KOPT-K1 (cell line): ENCODE results near the gene CEP131.
A peak's percentile ranks its signal among the peaks of the same experiment; 100 is the strongest.

Experiments used
- H3K27ac ChIP-seq: fragments of 200-600 bp; sonication (generic); 2 replicates; pipeline ENCODE4 v1.5.1; 2016; ENCODE audit warnings: antibody characterized with exemption, mild to moderate bottlenecking, low read depth, low read length; ENCODE audit not compliant: poor library complexity, severe bottlenecking
- H3K36me3 ChIP-seq: fragments of 200-600 bp; sonication (generic); 2 replicates; pipeline ENCODE4 v1.5.1; 2017; ENCODE audit warnings: antibody characterized with exemption, mild to moderate bottlenecking, low read length, moderate library complexity; ENCODE audit not compliant: insufficient read depth
- H3K9me3 ChIP-seq: fragments of 200-600 bp; sonication (generic); 2 replicates; pipeline ENCODE4 v1.5.1; 2017; ENCODE audit warnings: antibody characterized with exemption, low read length, mild to moderate bottlenecking; ENCODE audit not compliant: insufficient read depth, poor library complexity, severe bottlenecking

The CEP131 gene

DNA sequence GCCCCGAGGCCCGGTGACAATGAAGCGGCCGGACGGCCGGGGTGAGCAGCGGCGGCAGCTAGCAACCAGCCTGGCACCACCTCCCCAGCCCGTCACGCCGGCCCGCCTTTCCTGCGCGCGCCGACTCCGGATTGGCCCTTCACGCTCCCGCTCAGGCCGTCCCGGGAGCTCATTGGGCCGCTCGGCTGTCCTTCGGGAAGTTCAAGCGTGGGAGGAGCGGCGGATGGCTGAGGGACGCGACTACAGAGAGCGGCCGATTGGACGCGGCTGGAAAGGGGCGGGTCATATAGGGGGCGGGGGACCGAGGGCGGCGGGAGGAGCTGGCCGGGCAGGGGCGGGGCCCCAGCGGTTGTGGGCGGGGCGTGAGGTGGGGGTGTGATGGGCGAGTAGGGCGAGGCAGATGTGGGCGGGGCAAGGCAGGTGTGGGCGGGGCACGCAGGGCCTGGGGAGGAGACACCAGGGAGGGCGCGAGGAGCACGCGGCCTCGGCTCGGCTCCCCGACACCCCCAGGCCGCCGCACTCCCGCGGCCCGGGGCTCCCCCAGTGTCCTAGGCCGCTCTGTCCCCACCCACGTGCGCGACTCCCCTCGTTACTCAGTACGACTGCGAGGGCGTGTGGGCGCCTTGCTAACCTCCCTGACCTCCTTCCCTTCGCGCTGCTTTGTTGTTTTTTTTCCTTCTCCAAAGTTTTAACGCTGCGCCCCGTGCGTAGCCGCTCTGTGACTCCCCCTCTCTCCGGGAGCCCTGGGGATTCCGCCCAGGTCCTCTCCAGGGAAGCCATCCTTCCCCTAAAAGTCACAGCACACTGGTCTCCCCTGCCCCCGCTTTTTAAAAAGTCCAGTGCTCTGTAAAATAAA, at the start of gene CEP131:
Gene CEP131, minus strand, starts transcription at position 60 of the 856 bp plus-strand sequence. CDS start 2,909 bp downstream, outside the sequence.
- no peaks in the 10 kb centered on the region for H3K9me3 ChIP-seq
- H3K27ac ChIP-seq = peak within 1 kb of the TSS; percentile 47
- peaks cover 21% of the 10 kb centered on the region for H3K36me3 ChIP-seq

DNA sequence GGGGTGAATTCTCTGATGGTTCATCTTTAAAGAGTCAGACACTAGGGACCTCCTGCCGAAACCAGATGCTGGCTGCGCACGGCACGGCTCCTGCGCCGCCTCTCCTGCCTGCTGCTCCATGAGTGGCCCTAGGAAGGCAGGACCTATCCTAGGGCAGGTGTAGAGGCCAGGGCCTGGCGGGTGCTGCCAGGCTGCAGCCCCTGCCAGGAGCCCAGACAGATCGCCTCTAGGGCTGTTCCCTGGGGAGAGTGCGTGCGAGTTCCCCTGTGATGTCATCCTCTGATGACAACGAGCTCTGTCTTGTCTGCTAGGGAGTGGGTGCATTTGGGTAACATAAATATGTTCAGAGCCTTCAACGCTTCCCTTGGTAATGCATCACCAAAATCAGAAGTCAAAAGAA, 48.5 kb upstream of the CEP131 start:
- Histone ChIP-seq H3K27ac (no peak overlapping the region), H3K9me3 (no peaks in the 10 kb centered on the region), H3K36me3 (peaks cover 97% of the 10 kb centered on the region)

DNA sequence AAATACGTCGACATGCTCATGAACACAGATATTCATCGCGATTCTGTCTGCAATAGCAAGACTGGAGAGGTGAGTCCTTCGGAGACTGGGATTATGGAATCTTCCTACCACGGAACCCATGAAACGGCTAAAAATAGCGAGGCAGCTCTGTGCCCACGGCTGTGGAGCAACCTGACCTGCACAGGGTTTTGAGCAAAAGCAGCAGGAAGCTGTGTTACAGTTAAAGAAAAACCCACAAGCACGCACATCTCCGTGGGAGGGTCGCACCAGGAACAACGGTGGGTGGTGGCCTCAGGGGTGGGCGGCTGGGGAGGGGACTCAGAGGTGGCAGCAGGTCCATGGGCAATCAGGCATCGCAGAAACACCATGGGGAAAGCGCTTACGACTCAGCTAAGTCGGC, 47.5 kb upstream of the CEP131 start:
- no peaks in the 10 kb centered on the region for H3K9me3 ChIP-seq
- H3K27ac ChIP-seq = no peak overlapping the region
- peaks cover 97% of the 10 kb centered on the region for H3K36me3 ChIP-seq

DNA sequence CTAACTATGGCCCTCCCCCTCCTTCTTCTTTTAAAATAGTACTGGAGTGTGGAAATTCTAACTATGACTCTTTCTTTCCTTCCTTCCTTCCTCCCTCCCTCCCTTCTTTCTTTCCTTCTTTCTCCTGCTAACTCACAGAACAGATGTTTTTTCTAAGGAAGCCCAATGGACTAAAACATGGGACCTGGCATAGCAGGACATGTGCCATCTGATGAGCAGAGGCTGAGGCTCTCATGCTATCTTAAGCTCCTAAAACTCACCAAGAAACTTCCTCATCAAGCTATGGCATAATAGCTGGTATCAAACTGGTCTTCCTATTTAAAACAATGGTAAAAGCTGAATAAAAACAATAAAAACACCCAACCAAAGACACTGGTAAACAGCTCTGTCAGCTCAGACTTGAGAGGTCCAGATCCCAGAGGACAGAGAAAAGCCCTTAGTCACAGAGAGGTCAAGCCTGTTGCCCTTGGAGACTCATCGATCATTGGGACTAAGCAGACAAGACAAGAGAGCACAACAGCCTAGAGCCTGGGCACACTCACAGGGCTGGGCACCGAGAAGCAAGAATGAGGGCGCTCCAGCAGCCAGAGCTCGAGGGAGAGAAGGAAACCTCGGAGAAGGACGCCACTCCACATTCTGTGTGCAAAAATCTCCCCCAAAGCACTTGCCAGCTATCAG, 44.8 kb upstream of the CEP131 start:
- Histone ChIP-seq H3K36me3 (peaks cover 97% of the 10 kb centered on the region), H3K27ac (no peak overlapping the region), H3K9me3 (no peaks in the 10 kb centered on the region)

DNA sequence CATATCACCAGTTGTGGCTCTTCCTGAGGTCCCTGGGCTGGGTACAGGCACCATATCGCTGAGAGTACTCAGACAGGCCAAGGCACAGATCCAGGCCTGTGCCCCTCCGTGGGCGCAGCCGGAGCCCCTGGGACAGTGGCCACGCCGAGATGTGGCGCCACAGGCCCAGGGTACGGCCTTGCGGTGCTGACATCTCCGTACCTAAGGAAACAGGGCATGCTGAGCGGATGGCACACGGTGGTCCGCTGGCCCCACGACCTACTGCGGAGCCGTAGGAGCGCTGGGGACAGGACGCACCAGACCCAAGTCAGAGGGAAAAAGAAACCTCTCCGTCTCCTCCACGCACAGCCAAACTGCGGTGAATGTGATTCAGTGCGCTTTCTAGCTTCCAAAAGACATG, 42.8 kb upstream of the CEP131 start:
- no peaks in the 10 kb centered on the region for H3K9me3 ChIP-seq
- H3K36me3 ChIP-seq = peaks cover 98% of the 10 kb centered on the region
- H3K27ac ChIP-seq = no peak overlapping the region

DNA sequence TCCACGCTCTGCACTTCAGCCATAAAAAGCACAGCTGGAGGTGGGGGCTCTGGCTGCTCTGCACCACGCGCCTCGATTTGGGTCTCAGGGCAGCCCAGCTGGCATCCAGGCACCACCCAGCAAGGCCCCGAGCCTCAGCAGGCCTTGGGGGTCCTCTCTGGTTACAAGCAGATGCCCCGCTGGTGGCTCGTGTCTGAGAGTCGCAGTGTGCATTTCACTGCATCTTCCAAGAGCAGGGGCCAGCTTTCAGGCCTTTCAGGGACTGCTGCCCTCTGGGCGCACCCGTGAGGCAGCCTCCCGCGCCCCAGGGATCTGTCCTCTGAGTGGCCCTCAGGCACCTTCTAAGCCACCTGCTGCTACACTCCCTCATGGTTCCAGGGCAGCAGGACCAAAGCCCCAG, 41.9 kb upstream of the CEP131 start:
- Histone ChIP-seq H3K36me3 (peaks cover 99% of the 10 kb centered on the region), H3K9me3 (no peaks in the 10 kb centered on the region), H3K27ac (no peak overlapping the region)

DNA sequence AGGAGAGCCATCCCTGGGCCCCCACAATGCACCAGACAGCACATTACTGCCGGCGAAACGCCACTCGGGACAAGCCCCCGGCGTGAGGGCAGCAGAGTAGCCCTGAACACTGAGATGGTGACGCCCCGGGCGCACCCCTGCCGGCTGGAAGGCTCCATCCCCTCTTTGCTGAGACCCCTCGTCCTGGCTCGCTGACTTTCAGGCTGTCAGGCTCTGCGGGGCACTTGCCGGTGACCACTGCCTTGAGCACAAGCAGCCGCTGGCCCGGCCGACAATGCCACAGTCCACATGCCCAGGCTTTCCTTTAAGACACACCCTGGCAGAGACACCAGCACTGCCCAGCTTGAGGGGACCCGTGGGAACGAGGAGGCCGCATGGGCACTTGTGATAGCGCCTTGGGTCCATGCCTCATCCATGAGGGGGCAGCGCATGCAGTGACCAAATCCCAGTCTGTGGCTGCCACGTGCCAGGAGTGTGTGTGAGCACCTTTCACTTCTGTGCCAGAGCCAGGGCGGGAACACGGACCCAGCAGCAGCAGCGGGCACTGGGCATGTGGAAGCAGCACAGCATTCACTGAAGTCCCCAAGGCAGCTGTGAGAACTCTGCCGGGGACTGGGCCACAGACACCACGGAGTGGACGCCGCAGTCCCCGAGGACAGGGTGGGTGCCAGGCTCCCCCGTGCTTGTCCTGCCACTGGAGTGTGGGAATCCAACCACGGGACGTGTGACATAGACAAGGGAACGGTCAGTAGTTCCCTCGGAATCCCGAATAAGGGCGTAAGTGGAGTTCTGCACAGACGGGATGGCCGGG, 40.8 kb upstream of the CEP131 start:
- H3K36me3 ChIP-seq = peaks cover 99% of the 10 kb centered on the region
- H3K27ac ChIP-seq = no peak overlapping the region
- no peaks in the 10 kb centered on the region for H3K9me3 ChIP-seq

DNA sequence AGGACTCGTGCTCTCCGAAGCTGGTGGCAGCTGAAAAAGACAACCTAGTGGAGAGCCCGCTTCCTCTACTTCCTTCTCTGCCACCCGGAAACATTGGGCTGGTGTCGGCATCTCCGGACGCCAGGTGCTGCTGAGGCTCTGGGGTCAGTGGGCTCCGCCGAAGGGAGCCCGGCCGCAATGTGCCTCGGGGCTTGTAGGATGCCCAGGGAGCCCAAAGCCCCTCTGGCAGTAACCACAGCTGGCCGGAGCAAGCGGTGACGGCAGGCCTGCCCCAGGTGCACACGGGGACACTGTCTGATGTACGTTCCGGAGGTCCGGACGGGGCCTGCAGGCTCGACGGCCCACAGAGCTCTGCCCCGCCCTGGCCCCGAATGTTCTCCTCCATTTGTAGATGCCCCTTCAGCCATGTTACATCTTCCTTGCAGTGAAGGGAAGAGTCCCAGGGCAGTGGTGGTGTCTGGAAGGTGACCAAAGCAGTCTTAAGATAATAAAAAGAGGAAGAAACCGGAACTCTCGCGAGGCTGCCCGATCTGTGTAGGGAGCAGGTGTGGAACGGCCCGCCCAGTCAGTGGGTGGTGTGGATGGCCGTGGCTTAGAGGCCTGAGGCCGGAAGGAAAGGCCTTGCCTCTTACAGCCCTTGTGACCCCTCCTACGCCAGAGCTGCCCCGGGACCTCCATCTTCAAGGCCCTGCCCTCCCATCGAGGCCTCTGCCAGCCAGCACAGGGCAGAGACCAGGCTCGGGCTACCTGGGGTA, 39.0 kb upstream of the CEP131 start:
- peaks cover 95% of the 10 kb centered on the region for H3K36me3 ChIP-seq
- no peak overlapping the region for H3K27ac ChIP-seq
- no peaks in the 10 kb centered on the region for H3K9me3 ChIP-seq

DNA sequence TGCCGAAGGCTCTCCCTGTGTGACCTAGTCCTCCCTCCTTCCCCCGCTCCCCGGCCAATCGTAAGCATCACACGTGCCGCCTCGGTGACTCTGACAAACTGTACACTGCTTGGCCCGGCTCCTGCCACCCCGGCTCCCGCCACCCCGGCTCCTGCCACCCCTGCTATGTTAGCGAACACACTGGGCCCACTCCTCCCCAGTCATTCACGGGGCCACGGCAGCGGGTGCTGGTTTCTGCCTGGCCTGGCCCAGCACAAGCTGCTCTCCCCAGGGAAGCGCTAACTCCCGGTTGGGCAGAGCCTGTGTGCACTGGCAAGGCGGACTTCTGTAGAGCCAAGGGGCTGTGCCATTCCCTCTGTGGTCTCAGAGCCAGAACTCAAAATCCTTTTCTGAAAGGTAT, 38.3 kb upstream of the CEP131 start:
- H3K36me3 ChIP-seq = peaks cover 93% of the 10 kb centered on the region
- no peak overlapping the region for H3K27ac ChIP-seq

DNA sequence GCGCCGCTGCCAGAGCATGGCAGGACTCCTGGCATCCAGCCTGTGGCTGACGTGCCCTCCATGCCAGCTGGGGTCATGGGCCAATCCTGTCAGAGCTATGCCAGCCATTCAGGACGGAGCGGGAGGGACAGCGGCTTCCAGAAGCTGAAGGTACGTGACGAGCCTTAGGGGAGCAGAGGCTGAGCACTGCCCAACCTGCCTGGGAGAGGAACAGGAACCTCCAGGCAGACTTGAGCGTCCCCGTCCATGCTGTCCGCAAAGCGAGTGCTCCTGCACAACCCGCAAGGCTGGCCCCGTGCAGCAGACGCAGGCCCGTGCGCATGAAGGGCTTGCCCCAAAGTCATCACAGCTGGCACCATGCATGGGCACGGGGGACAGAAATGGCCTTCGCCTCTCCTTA, 37.9 kb upstream of the CEP131 start:
- Histone ChIP-seq H3K9me3 (no peaks in the 10 kb centered on the region), H3K36me3 (peaks cover 88% of the 10 kb centered on the region), H3K27ac (no peak overlapping the region)

More for the DNA sequence above, 38.3 kb upstream of the CEP131 start:
- H3K9me3 ChIP-seq = no peaks in the 10 kb centered on the region

DNA sequence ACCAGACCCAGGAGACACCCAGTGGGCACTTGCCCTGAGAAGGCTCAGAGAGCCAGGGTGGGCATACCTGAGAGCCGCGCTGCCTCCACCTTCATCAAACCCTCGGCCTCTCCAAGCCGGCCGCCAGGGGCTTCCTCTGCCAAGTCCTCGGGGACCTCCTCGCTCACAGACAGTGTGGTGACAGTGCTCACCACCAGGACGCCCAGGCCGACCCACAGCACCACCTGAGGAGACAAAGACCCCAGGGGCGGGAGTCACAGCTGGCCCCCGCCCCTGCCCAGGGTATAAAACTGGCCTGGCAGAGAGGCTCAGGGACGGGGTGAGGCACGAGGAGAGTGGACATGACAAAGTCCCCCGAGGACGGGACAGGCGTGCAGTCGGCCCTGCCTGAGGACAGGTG, 37.4 kb upstream of the CEP131 start:
- no peak overlapping the region for H3K27ac ChIP-seq
- H3K36me3 ChIP-seq = peaks cover 83% of the 10 kb centered on the region
- no peaks in the 10 kb centered on the region for H3K9me3 ChIP-seq

DNA sequence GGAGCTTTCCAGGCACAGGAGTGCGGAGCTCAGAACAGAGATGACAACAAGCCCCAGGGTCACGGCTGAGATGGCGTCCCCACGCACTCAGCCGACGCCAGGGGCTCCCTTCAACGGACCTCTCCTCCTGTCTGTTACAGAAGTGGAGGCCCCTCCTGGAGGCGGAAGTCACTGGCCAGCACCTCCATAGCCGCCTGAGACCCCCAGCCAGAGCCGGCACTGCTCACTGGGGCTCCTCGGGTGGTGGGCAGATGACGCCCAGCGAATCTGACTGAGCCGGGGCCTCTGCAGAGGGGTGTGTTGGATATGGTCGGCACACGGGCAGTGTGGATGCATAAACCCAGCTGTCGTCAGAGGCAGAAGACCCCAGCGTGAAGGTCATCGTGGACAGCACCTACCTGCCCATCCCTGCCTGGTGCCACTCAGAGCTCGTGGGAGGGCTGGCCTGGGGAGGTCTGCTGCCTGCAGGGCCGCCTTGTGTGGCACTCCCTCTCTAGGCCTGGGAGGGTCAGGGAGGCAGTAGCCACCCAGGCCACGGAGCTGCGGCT, 36.4 kb upstream of the CEP131 start:
- peaks cover 73% of the 10 kb centered on the region for H3K36me3 ChIP-seq

DNA sequence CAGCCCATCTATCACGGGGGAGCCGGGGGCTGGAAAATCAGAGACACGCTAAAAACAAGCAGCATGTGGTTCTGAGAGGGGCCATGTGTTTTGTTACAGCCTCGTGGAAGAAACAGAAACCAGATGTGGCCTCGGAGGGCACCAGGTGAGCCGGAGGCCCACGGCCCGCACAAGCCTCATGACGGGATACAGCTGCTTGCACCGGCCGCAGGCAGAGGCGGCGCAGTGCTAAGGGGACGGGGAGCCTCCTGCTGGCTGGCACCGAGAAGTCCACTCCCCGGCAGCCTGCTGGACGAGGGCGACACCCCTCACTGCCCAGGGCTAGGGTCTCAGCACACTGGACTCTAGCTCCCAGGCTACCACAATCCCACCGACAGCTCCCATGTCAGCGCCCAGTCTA, 35.5 kb upstream of the CEP131 start:
- Histone ChIP-seq H3K9me3 (no peaks in the 10 kb centered on the region), H3K36me3 (peaks cover 70% of the 10 kb centered on the region), H3K27ac (no peak overlapping the region)

More for the DNA sequence above, 36.4 kb upstream of the CEP131 start:
- Histone ChIP-seq H3K9me3 (no peaks in the 10 kb centered on the region), H3K27ac (no peak overlapping the region)

DNA sequence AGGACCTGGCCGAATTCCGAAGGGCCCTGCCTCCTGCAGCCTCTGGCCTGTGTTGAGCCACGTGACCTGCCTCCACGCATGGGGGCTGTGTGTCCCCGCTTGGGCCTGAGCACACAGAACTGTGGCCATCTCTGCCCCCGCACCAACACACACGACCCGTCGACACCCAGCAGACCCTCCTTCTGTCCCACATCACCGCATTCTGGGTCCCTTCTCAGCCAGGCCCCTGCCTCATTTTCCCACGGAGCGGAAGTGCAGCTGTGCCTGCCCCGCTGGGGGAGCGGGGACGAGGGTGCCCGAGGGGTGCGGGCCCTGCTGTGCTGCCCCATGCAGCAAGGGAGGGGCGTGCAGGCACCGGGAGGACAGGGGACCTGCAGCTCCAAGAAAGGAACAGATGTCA, 34.8 kb upstream of the CEP131 start:
- H3K27ac ChIP-seq = no peak overlapping the region
- H3K36me3 ChIP-seq = peaks cover 62% of the 10 kb centered on the region
- no peaks in the 10 kb centered on the region for H3K9me3 ChIP-seq
